GM13976 (cell line): ENCODE data around the gene GOLGA8S.
"Not testable (repeated sequence)": the region's sequence is repeated elsewhere in the genome, so short reads cannot be mapped to it uniquely, and the experiment has no call there.

Source experiments
- DNase-seq: peaks from one replicate; pipeline ENCODE4 v3.0.0; 2012; ENCODE audit warnings: low spot score
- in situ Hi-C: fragments of 300-500 bp; cut with MboI; formaldehyde crosslinking; loops from one replicate; pipeline ENCODE4 v1.12.0; 2022; ENCODE audit warnings: low sequenced_read_pairs, mixed read lengths, inconsistent platforms; ENCODE audit not compliant: unreplicated experiment
- TF ChIP-seq, protein P1 (sequence below): IDR thresholded peaks from 2 replicates; pipeline ENCODE4 v1.5.1; 2012; ENCODE audit warnings: borderline replicate concordance, mild to moderate bottlenecking; ENCODE audit not compliant: insufficient read depth; ENCODE audit errors: extremely low read depth, missing control alignments, control extremely low read depth

The GOLGA8S gene

DNA sequence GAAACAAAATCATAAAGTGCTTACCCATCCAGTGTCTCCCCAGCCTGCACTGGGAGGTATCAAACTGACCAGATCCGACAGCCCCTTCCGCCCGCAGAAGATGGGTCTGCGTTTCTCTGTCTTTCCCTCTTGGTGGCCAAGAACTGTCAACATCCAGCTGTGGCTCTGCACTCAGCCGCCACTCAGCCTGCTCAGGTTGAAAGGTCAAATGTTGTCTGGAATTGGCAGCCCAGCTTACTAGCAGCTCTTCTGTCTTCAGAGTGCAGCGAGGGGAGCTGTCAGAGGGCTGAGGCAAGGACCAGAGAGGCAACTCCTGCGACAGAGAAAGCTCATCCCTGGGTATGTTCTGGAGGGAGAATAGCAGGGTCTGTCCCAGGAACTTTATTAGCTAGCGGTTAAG is 47.1 kb downstream of the GOLGA8S start:
- no peak for DNase-seq
- in situ Hi-C loops, result no loop called here
- TF ChIP-seq, protein P1, sequence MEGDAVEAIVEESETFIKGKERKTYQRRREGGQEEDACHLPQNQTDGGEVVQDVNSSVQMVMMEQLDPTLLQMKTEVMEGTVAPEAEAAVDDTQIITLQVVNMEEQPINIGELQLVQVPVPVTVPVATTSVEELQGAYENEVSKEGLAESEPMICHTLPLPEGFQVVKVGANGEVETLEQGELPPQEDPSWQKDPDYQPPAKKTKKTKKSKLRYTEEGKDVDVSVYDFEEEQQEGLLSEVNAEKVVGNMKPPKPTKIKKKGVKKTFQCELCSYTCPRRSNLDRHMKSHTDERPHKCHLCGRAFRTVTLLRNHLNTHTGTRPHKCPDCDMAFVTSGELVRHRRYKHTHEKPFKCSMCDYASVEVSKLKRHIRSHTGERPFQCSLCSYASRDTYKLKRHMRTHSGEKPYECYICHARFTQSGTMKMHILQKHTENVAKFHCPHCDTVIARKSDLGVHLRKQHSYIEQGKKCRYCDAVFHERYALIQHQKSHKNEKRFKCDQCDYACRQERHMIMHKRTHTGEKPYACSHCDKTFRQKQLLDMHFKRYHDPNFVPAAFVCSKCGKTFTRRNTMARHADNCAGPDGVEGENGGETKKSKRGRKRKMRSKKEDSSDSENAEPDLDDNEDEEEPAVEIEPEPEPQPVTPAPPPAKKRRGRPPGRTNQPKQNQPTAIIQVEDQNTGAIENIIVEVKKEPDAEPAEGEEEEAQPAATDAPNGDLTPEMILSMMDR, result no peak

DNA sequence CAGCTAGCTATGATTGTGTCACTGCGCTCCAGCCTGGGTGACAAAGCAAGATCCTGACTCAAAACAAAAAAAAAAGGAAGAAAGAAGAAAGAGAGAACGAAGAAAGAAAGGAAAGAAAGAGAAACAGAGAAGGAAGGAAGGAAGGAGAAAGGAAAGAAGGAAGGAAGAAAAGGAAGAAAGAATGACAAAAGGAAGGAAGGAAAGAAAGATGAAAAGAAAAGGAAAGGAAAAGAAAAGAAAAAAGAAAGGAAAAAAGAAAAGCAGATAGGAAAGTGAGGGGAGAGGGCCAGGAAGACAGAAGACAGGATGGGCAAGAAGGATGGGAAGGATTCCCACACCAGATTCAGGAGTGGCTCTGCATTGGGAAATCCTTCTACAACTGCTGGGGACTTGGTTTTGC is 47.6 kb downstream of the GOLGA8S start:
- in situ Hi-C loops, result no loop called here
- DNase-seq, result no peak
- TF ChIP-seq, protein P1, result no peak

DNA sequence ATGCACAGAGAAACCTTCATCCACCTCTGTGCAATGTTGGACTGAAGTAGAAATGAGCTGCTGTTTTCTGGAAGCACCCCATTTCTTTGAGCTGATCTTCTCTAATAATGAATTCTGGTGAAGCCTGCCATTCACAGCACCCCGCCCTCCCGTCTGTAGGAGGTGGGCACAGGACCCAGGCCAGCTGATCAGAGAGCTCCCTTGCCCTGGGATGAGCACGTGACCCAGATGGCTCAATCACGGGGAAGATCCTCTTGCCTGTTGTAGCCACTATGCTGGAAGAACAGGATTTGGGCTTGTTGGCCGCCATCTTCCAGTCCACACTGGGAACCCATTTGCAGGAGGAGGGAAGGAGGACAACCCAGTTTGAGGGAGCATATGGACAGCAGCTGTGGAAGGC is 48.0 kb downstream of the GOLGA8S start:
- no peak for DNase-seq
- in situ Hi-C loops, result no loop called here
- TF ChIP-seq, protein P1, result no peak

DNA sequence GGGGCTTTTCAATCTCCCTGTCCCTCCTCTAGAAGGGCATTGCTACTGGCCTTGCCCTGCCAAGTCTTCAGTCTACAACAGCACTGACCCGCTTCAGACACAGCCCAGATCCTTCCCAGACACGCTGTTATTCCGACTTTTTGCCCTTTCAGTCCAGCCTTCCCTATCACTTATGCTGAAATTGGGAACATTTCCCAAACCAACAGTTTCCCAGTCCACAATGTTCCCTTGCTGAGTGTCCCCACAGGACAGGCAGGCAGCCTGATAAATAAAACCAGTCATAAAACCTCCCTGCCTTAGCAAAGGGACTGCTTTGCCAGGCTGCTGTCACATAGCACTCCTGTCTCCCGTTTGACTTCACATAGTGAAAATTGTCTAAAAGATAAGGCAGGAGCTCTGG is 49.0 kb downstream of the GOLGA8S start:
- DNase-seq, result no peak
- TF ChIP-seq, protein P1, result no peak
- in situ Hi-C loops, result no loop called here

DNA sequence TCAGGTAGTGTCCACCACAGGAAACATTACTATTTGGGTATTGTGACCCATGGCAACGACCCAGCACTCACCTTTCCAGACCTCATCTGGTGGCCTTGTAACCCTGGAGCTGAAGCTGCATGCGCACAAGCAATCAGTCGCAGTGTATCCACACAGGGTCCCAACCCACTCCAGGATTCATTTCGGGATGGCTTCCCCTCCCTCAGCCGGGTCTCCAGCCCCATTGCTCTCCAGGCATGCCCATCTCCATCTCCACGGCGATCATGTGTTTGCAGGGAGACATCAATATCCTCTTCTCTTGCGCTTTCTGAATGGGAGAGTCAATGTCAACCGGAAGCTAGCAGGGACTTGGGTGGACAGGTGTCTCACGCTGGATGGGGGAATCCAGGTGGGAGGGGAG is 57.3 kb downstream of the GOLGA8S start:
- TF ChIP-seq, protein P1, result no peak
- no peak for DNase-seq
- in situ Hi-C loops, result no loop called here

DNA sequence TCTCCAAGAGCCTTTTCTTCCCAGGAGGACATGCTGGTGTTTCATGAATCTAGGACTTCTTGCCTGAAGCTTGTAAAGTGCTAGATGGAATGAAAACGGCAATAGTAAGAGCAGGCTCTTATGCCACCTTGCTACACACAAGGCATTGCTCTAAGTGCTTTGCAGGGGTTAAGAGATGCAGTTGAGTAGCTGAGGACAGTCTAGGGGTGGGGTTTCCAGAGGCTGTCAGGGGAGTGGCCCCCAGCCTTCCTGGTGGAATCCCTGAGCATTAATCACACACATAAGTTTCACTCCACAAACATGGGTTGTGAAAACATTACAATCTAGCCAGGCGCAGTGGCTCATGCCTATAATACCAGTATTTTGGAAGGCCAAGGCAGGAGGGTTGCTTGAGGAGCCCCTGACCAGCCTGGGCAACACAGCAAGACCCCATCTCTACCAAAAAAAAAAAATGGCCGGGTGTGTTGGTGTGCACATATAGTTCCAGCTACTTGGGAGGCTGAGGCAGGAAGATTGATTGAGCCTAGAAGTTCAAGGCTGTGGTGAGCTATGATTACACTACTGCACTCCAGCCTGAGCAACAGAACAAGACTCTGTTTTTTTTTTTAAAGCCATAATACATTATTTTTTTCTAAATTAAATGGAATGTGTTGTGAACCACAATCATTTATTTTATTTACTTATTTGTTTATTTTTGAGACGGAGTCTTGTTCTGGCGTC is 58.5 kb downstream of the GOLGA8S start:
- DNase-seq, in situ Hi-C loops: not testable (repeated sequence)
